Measurements from ENCODE around the gene RUBCNL. TPM values are rescaled to one million over a fixed set of nuclear protein-coding genes. Genes with fewer than 3 reads are reported as not detected.

RUBCNL gene
- polyA plus RNA-seq, 1 donor (not counting 4 experiments of a cell fraction or from before 2014, with no cell fraction given) = 0.12 TPM

GRCh38 chr13:46345866-46346265 is 41.2 kb downstream of the RUBCNL start:
- Histone ChIP-seq H3K9me1 (ENCODE audit: control insufficient read depth, extremely low read depth, insufficient read depth, low read length) (no peaks in the 10 kb centered on the region), H3K9ac (ENCODE audit: control insufficient read depth, extremely low read depth, insufficient read depth, low read length) (no peak overlapping the region), H3K4me2 (ENCODE audit: control insufficient read depth, extremely low read depth, insufficient read depth, low read depth, low read length) (no peak overlapping the region), H3K36me3 (ENCODE audit: control insufficient read depth in 2 of 2, extremely low read depth in 1 of 2, insufficient read depth in 2 of 2, low read length in 2 of 2) (no peaks in the 10 kb centered on the region), H4K20me1 (ENCODE audit: control insufficient read depth, extremely low read depth, insufficient read depth, low read length) (no peaks in the 10 kb centered on the region), H2AFZ (ENCODE audit: control insufficient read depth, low read length) (no peak overlapping the region), H3K79me2 (ENCODE audit: control insufficient read depth, insufficient read depth, low read length) (no peaks in the 10 kb centered on the region), H3K27ac (ENCODE audit: control insufficient read depth, insufficient read depth, low read length) (no peak overlapping the region), H3K9me3 (ENCODE audit: control insufficient read depth, low read depth, low read length) (no peaks in the 10 kb centered on the region), H3K4me1 (ENCODE audit: control insufficient read depth, extremely low read depth, insufficient read depth, low read length) (no peaks in the 10 kb centered on the region), H3K4me3 (ENCODE audit: control insufficient read depth in 2 of 3, extremely low read depth in 1 of 3, insufficient read depth in 2 of 3, low read depth in 1 of 3, low read length in 3 of 3) (no peak overlapping the region), H3K27me3 (ENCODE audit: control insufficient read depth, extremely low read depth, insufficient read depth, low read length) (no peaks in the 10 kb centered on the region)
- DNase-seq (ENCODE audit: low read depth, low spot score) = no peak
- TF ChIP-seq EZH2 (IDR thresholded peaks at IDR 0.05; ENCODE audit: low read length) (no peak), CTCF (optimal IDR thresholded peaks at IDR 0.05 in 1 of 3, IDR thresholded peaks at IDR 0.05 in 1 of 3, conservative IDR thresholded peaks at IDR 0.05 in 1 of 3; ENCODE audit: extremely low read depth in 1 of 3, insufficient read depth in 2 of 3, low read length in 3 of 3) (no peak)
- dilution Hi-C loops (cut with MboI; ENCODE audit: extremely low pct_ligation_motif_present, low sequenced_read_pairs) = no loop called here
- FAIRE-seq = no peak

- no peak for TF ChIP-seq EZH2 (IDR thresholded peaks at IDR 0.05; ENCODE audit: low read length)
- TF ChIP-seq CTCF (optimal IDR thresholded peaks at IDR 0.05 in 1 of 3, IDR thresholded peaks at IDR 0.05 in 1 of 3, conservative IDR thresholded peaks at IDR 0.05 in 1 of 3; ENCODE audit: extremely low read depth in 1 of 3, insufficient read depth in 2 of 3, low read length in 3 of 3) = no peak
- Histone ChIP-seq H3K27ac (ENCODE audit: control insufficient read depth, insufficient read depth, low read length) (no peak overlapping the region), H3K4me2 (ENCODE audit: control insufficient read depth, extremely low read depth, insufficient read depth, low read depth, low read length) (no peak overlapping the region), H4K20me1 (ENCODE audit: control insufficient read depth, extremely low read depth, insufficient read depth, low read length) (no peaks in the 10 kb centered on the region), H3K36me3 (ENCODE audit: control insufficient read depth in 2 of 2, extremely low read depth in 1 of 2, insufficient read depth in 2 of 2, low read length in 2 of 2) (no peaks in the 10 kb centered on the region), H3K9me3 (ENCODE audit: control insufficient read depth, low read depth, low read length) (no peaks in the 10 kb centered on the region), H3K9ac (ENCODE audit: control insufficient read depth, extremely low read depth, insufficient read depth, low read length) (no peak overlapping the region), H3K4me1 (ENCODE audit: control insufficient read depth, extremely low read depth, insufficient read depth, low read length) (no peaks in the 10 kb centered on the region), H3K27me3 (ENCODE audit: control insufficient read depth, extremely low read depth, insufficient read depth, low read length) (no peaks in the 10 kb centered on the region), H2AFZ (ENCODE audit: control insufficient read depth, low read length) (no peak overlapping the region), H3K79me2 (ENCODE audit: control insufficient read depth, insufficient read depth, low read length) (no peaks in the 10 kb centered on the region), H3K9me1 (ENCODE audit: control insufficient read depth, extremely low read depth, insufficient read depth, low read length) (no peaks in the 10 kb centered on the region), H3K4me3 (ENCODE audit: control insufficient read depth in 2 of 3, extremely low read depth in 1 of 3, insufficient read depth in 2 of 3, low read depth in 1 of 3, low read length in 3 of 3) (no peak overlapping the region)
- DNase-seq (ENCODE audit: low read depth, low spot score) (no peak), FAIRE-seq (no peak)
- dilution Hi-C loops (cut with MboI; ENCODE audit: extremely low pct_ligation_motif_present, low sequenced_read_pairs) = no loop called here
Measured at GRCh38 chr13:46345398-46345797, 41.7 kb downstream of the RUBCNL start.

All from keratinocyte (primary cell).